Smooth muscle cell (in vitro differentiated cells): ENCODE results near the gene PIP4K2B. TPM values are rescaled to one million over a fixed set of nuclear protein-coding genes. Genes with fewer than 3 reads are reported as not detected.

Experiments
- DNase-seq: peaks from one replicate; lab custom pipeline; 2025; ENCODE audit not compliant: unreplicated experiment; lab: John Stamatoyannopoulos, UW
- H2AFZ ChIP-seq: fragments of 200-600 bp; sonication (generic); 2 replicates; pipeline ENCODE4 v1.6.0; 2016; ENCODE audit warnings: antibody characterized with exemption, low read depth, mild to moderate bottlenecking
- H3F3A ChIP-seq: fragments of 200-600 bp; sonication (generic); 2 replicates; pipeline ENCODE4 v1.6.0; 2017; ENCODE audit warnings: antibody characterized with exemption, low read depth
- H3K27ac ChIP-seq: fragments of 200-600 bp; sonication (generic); 2 replicates; pipeline ENCODE4 v1.5.1; 2016; ENCODE audit warnings: low read depth, mild to moderate bottlenecking
- H3K27me3 ChIP-seq: fragments of 200-600 bp; sonication (generic); 2 replicates; pipeline ENCODE4 v1.6.1; 2016; ENCODE audit warnings: low read depth, mild to moderate bottlenecking
- H3K36me3 ChIP-seq: fragments of 200-600 bp; sonication (generic); 2 replicates; pipeline ENCODE4 v1.5.1; 2016; ENCODE audit warnings: low read depth
- H3K4me1 ChIP-seq: fragments of 200-600 bp; sonication (generic); 2 replicates; pipeline ENCODE4 v1.5.1; 2016; ENCODE audit warnings: low read depth
- H3K4me2 ChIP-seq: fragments of 200-600 bp; sonication (generic); 2 replicates; pipeline ENCODE4 v1.6.0; 2016; ENCODE audit warnings: mild to moderate bottlenecking
- H3K4me3 ChIP-seq: fragments of 200-600 bp; sonication (generic); 2 replicates; pipeline ENCODE4 v1.5.1; 2016; ENCODE audit warnings: mild to moderate bottlenecking
- H3K79me2 ChIP-seq: fragments of 200-600 bp; sonication (generic); 2 replicates; pipeline ENCODE4 v1.6.0; 2016; ENCODE audit warnings: low read depth, mild to moderate bottlenecking
- H3K9ac ChIP-seq: fragments of 200-600 bp; sonication (generic); 2 replicates; pipeline ENCODE4 v1.6.0; 2016; ENCODE audit warnings: low read depth
- H3K9me3 ChIP-seq: fragments of 200-600 bp; sonication (generic); replicated peaks from 2 replicates; pipeline ENCODE4 v1.5.1; 2016; ENCODE audit warnings: low read depth
- H4K20me1 ChIP-seq: fragments of 200-600 bp; sonication (generic); 2 replicates; pipeline ENCODE4 v1.6.0; 2016; ENCODE audit warnings: low read depth
- WGBS: methylation state at CpG from one replicate; pipeline ENCODE4 v1.1.7; 2016; ENCODE audit warnings: low lambda C conversion rate; 5-methylcytosine and 5-hydroxymethylcytosine counted together
- polyA plus RNA-seq: library from polyadenylated mRNA; unstranded; fragments of >200 nt; fragmentation: Nextera tagmentation; extraction: Ambion mirVana; gene quantifications from 2 replicates; pipeline ENCODE4 v1.2.1, GENCODE V29; 2016
- total RNA-seq: library from RNA; depleted of rRNA; stranded (reverse); fragments of >200 nt; gene quantifications from 2 replicates; pipeline ENCODE4 v1.2.3, GENCODE V29; 2014
- TF ChIP-seq, protein P1 (sequence below): fragments of 200-600 bp; sonication (generic); IDR thresholded peaks from 2 replicates; pipeline ENCODE4 v1.5.1; 2017; ENCODE audit warnings: borderline replicate concordance, mild to moderate bottlenecking, antibody characterized with exemption; ENCODE audit not compliant: insufficient read depth, poor library complexity, severe bottlenecking

Gene PIP4K2B
- total and polyA plus RNA-seq, 2 experiments from 2014 or later: 11.1 to 31.9 TPM

DNA sequence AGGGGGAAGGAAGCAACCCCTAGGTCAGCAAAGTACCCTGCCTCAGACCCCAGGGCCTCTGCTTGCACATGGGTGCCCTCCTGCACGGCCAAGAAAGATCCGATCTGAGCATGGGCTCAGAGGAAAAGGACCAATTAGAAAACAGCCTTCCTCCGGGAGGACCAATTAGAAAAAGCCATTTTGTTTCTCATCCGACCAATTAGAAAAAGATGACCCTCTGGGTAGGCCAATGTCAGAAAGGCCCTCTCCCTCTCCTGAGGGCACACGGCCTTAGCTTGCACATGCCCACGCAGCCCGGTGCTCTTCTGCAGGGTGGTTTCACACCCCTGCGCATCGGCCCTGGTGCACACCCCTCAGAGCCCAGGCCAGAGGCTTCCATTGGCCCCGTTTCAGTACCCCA is 74.3 kb downstream of the PIP4K2B start:
- Histone ChIP-seq H3K79me2 (no peaks in the 10 kb centered on the region), H3K36me3 (no peaks in the 10 kb centered on the region), H3F3A (no peaks in the 10 kb centered on the region), H3K9ac (no peak overlapping the region), H3K9me3 (no peaks in the 10 kb centered on the region), H2AFZ (no peak overlapping the region), H3K4me1 (no peaks in the 10 kb centered on the region), H3K4me2 (no peak overlapping the region), H3K4me3 (no peak overlapping the region), H4K20me1 (no peaks in the 10 kb centered on the region), H3K27me3 (no peaks in the 10 kb centered on the region), H3K27ac (no peak overlapping the region)
- 87% methylated on average over 10 of the region's 10 CpGs for WGBS
- TF ChIP-seq, protein P1, sequence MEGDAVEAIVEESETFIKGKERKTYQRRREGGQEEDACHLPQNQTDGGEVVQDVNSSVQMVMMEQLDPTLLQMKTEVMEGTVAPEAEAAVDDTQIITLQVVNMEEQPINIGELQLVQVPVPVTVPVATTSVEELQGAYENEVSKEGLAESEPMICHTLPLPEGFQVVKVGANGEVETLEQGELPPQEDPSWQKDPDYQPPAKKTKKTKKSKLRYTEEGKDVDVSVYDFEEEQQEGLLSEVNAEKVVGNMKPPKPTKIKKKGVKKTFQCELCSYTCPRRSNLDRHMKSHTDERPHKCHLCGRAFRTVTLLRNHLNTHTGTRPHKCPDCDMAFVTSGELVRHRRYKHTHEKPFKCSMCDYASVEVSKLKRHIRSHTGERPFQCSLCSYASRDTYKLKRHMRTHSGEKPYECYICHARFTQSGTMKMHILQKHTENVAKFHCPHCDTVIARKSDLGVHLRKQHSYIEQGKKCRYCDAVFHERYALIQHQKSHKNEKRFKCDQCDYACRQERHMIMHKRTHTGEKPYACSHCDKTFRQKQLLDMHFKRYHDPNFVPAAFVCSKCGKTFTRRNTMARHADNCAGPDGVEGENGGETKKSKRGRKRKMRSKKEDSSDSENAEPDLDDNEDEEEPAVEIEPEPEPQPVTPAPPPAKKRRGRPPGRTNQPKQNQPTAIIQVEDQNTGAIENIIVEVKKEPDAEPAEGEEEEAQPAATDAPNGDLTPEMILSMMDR: no peak
- DNase-seq: no peak

DNA sequence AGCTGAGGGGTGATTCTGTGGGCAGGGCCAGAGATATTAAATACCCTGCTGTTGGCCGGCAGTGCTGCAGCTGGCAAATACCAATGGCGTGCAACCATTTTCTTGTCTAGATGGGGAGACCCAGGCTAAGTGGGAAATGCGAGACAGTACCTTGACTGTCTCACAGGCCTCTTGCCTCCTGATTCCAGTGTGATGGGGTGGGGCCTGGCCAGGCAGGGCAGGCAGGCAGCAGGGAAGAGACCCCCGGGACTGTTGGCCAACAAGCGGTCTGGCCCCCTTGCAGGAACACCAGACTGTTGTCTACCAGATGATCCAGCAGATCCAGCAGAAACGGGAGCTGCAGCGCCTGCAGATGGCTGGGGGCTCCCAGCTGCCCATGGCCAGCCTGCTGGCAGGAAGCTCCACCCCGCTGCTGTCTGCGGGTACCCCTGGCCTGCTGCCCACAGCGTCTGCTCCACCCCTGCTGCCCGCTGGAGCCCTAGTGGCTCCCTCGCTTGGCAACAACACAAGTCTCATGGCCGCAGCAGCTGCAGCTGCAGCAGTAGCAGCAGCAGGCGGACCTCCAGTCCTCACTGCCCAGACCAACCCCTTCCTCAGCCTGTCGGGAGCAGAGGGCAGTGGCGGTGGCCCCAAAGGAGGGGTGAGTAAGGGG is 74.9 kb downstream of the PIP4K2B start:
- 90% methylated on average over 16 of the region's 16 CpGs for WGBS
- Histone ChIP-seq H4K20me1 (no peaks in the 10 kb centered on the region), H3K27me3 (no peaks in the 10 kb centered on the region), H3K36me3 (no peaks in the 10 kb centered on the region), H3F3A (no peaks in the 10 kb centered on the region), H3K9ac (no peak overlapping the region), H3K4me1 (peaks cover 3% of the 10 kb centered on the region), H3K4me2 (no peak overlapping the region), H3K9me3 (no peaks in the 10 kb centered on the region), H3K4me3 (no peak overlapping the region), H3K27ac (no peak overlapping the region), H3K79me2 (no peaks in the 10 kb centered on the region), H2AFZ (no peak overlapping the region)
- TF ChIP-seq, protein P1: no peak
- no peak for DNase-seq

DNA sequence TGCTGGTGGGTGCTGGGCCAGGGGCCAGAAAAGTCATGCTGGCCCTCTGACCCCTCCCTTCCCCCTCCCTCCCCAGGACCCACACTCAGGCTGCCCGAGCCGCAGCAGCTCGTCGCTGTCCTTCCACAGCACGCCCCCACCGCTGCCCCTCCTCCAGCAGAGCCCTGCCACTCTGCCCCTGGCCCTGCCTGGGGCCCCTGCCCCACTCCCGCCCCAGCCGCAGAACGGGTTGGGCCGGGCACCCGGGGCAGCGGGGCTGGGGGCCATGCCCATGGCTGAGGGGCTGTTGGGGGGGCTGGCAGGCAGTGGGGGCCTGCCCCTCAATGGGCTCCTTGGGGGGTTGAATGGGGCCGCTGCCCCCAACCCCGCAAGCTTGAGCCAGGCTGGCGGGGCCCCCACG is 77.6 kb downstream of the PIP4K2B start:
- Histone ChIP-seq H3K9ac (no peak overlapping the region), H3K9me3 (no peaks in the 10 kb centered on the region), H3K27ac (no peak overlapping the region), H4K20me1 (no peaks in the 10 kb centered on the region), H3K36me3 (no peaks in the 10 kb centered on the region), H2AFZ (no peak overlapping the region), H3K4me1 (peaks cover 11% of the 10 kb centered on the region), H3K4me2 (no peak overlapping the region), H3K79me2 (no peaks in the 10 kb centered on the region), H3F3A (no peaks in the 10 kb centered on the region), H3K4me3 (no peak overlapping the region), H3K27me3 (no peaks in the 10 kb centered on the region)
- TF ChIP-seq, protein P1: no peak
- DNase-seq: no peak
- 77% methylated on average over 2 of the region's 16 CpGs for WGBS

DNA sequence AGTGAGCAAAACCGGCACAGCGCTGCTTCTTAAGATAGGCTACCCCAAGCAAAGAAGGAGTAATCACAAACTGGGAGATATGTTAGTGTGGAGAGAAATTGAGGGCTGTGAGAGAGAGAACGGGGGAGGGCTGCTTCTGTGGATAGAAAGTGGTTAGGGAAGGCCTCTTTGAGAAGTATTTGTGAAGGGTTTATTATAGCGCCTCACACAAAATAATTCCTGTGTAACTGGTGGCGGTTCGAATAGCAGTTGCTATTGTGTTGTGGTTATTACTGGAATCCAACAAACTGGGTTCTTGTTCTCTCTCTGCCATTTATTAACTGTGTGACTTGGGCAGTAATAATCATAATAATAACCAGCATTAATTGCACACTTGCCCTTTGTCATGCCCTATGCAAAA is 78.4 kb downstream of the PIP4K2B start:
- H2AFZ ChIP-seq: no peak overlapping the region
- WGBS: 96% methylated on average over 6 of the region's 6 CpGs
- no peaks in the 10 kb centered on the region for H3K36me3 ChIP-seq
- H4K20me1 ChIP-seq: no peaks in the 10 kb centered on the region
- no peak for DNase-seq
- no peaks in the 10 kb centered on the region for H3K9me3 ChIP-seq
- no peak overlapping the region for H3K4me2 ChIP-seq
- H3K4me1 ChIP-seq: peaks cover 11% of the 10 kb centered on the region
- TF ChIP-seq, protein P1: no peak
- H3K79me2 ChIP-seq: no peaks in the 10 kb centered on the region
- H3K27ac ChIP-seq: no peak overlapping the region
- H3K27me3 ChIP-seq: no peaks in the 10 kb centered on the region
- H3K4me3 ChIP-seq: no peak overlapping the region
- no peaks in the 10 kb centered on the region for H3F3A ChIP-seq
- no peak overlapping the region for H3K9ac ChIP-seq
